ENCODE measurements around the gene NTHL1.

- TF ChIP-seq CTCF (IDR thresholded peaks at IDR 0.05) (no peak), USF1 (CRISPR knock-in tag; IDR thresholded peaks at IDR 0.05) (no peak), TEAD4 (CRISPR knock-in tag; IDR thresholded peaks at IDR 0.05) (no peak), MAX (CRISPR knock-in tag; IDR thresholded peaks at IDR 0.05) (no peak), NFYB (CRISPR knock-in tag; conservative IDR thresholded peaks at IDR 0.05; ENCODE audit: low read depth) (no peak)
These were observed 3.1 kb downstream of the NTHL1 start for GRCh38 chr16:2044541-2044940.
